Measurements from ENCODE around the gene XAF1. TPM values are rescaled to one million over a fixed set of nuclear protein-coding genes. Genes with fewer than 3 reads are reported as not detected.
A peak's percentile ranks its signal among the peaks of the same experiment; 100 is the strongest.

Gene XAF1
- polyA plus RNA-seq, 1 of the 3 experiments (the other 2 are of a cell fraction): 0.03 TPM

DNA sequence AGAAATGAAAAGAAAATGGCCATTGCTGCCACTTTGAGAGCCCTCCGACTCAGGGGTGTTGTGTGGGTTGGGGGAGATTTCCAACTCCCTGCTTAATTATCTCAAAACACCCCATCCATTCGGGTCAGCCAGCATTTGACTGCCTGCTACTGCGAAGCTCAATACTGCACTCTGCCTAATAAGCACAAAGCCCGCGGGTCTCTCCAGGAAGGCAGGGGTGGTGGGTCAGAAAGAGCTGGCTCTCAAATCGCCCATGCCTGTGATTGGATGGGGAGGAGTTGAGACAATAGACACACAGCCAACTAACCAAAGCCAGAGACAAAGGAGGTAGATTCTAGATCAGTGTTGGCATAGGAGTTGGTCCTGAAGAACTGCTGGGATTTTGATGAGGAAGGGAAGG lies 2.3 kb upstream of the XAF1 start:
- Histone ChIP-seq H3K79me2 (ENCODE audit: insufficient read depth) (no peaks in the 10 kb centered on the region), H3K4me1 (ENCODE audit: control insufficient read depth in 1 of 2, insufficient read depth in 2 of 2, low read depth in 1 of 2, low read length in 1 of 2) (peaks cover 4 to 13% of the 10 kb centered on the region in 2 experiments; a peak in 3 of 4 replicates), H3F3A (replicated peaks; ENCODE audit: insufficient read depth) (peaks cover 12% of the 10 kb centered on the region), H3K9me2 (no peaks in the 10 kb centered on the region), H3K27ac (ENCODE audit: low read depth in 2 of 2, low read length in 1 of 2) (peak overlapping the region in 1 of 2 experiments; percentile 92; a peak in 2 of 4 replicates), H3K36me3 (replicated peaks in 1 of 2; ENCODE audit: control insufficient read depth in 1 of 2, insufficient read depth in 2 of 2, low read length in 1 of 2) (no peaks in the 10 kb centered on the region), H2AFZ (ENCODE audit: low read depth) (0 out of 2 replicates have a peak overlapping the region, but pooled peaks have one; percentile 60), H3K4me2 (no peak overlapping the region), H3K9ac (peak overlapping the region; percentile 62; the same call in 1 of the 2 replicates), H3K27me3 (ENCODE audit: insufficient read depth) (no peaks in the 10 kb centered on the region), H3K9me3 (no peaks in the 10 kb centered on the region), H3K4me3 (ENCODE audit: low read depth in 2 of 2, low read length in 1 of 2) (no peak overlapping the region), H4K20me1 (ENCODE audit: insufficient read depth) (no peaks in the 10 kb centered on the region)
- DNase-seq: no peak
- ChIA-PET POLR2A (no interaction called here), CTCF (no interaction called here)
- no peak for TF ChIP-seq SIN3A (IDR thresholded peaks at IDR 0.05; ENCODE audit: borderline replicate concordance, low read depth, low read length)
- TF ChIP-seq, protein P1, sequence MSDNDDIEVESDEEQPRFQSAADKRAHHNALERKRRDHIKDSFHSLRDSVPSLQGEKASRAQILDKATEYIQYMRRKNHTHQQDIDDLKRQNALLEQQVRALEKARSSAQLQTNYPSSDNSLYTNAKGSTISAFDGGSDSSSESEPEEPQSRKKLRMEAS (IDR thresholded peaks at IDR 0.05; ENCODE audit: low read depth): no peak
- WGBS (ENCODE audit: low lambda C conversion rate): 72% methylated on average over 6 of the region's 6 CpGs

DNA sequence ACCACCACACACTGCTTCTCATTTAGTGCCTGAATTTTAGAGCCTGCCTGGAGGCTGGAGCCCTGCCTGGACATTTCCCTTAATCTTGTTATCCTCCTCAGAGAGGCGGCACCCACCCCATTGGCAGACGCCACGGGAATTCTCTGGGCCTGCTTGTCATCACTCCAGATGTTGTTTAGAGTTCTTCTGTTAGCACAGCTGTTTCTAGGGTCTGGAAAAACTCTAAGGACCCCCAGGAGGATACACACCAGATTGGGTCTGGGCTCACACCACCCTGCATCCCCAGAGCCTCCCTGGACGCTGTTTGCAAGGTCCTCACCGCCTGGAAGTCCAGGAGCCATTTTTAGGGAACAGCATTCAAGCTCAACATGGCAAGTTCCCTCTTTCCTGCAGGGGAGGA lies 565 bp upstream of the XAF1 start:
- no peaks in the 10 kb centered on the region for H3K9me3 ChIP-seq

More for the DNA sequence above, 565 bp upstream of the XAF1 start:
- no peak overlapping the region for H3K27ac ChIP-seq (ENCODE audit: low read depth in 2 of 2, low read length in 1 of 2)
- H3K27me3 ChIP-seq (ENCODE audit: insufficient read depth): no peaks in the 10 kb centered on the region
- H3K79me2 ChIP-seq (ENCODE audit: insufficient read depth): no peaks in the 10 kb centered on the region
- peak; percentile 36 for DNase-seq
- H3K36me3 ChIP-seq (replicated peaks in 1 of 2; ENCODE audit: control insufficient read depth in 1 of 2, insufficient read depth in 2 of 2, low read length in 1 of 2): no peaks in the 10 kb centered on the region
- 65% methylated on average over 5 of the region's 5 CpGs for WGBS (ENCODE audit: low lambda C conversion rate)
- H3K4me1 ChIP-seq (ENCODE audit: control insufficient read depth in 1 of 2, insufficient read depth in 2 of 2, low read depth in 1 of 2, low read length in 1 of 2): peaks cover 4 to 13% of the 10 kb centered on the region in 2 experiments; a peak in 3 of 4 replicates
- POLR2A ChIA-PET: no interaction called here
- H2AFZ ChIP-seq (ENCODE audit: low read depth): no peak overlapping the region
- H3F3A ChIP-seq (replicated peaks; ENCODE audit: insufficient read depth): peaks cover 12% of the 10 kb centered on the region
- no peak for TF ChIP-seq FOSL2 (IDR thresholded peaks at IDR 0.05; ENCODE audit: borderline replicate concordance, low read depth)
- no peak for TF ChIP-seq GATA2 (CRISPR knock-in tag; IDR thresholded peaks at IDR 0.05)
- TF ChIP-seq TCF12 (IDR thresholded peaks at IDR 0.05): no peak
- TF ChIP-seq, protein P2, sequence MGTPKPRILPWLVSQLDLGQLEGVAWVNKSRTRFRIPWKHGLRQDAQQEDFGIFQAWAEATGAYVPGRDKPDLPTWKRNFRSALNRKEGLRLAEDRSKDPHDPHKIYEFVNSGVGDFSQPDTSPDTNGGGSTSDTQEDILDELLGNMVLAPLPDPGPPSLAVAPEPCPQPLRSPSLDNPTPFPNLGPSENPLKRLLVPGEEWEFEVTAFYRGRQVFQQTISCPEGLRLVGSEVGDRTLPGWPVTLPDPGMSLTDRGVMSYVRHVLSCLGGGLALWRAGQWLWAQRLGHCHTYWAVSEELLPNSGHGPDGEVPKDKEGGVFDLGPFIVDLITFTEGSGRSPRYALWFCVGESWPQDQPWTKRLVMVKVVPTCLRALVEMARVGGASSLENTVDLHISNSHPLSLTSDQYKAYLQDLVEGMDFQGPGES (IDR thresholded peaks at IDR 0.05; ENCODE audit: low read depth, low read length): no peak
- TF ChIP-seq ELF1 (IDR thresholded peaks at IDR 0.05): no peak
- no peak for TF ChIP-seq SIN3A (IDR thresholded peaks at IDR 0.05; ENCODE audit: borderline replicate concordance, low read depth, low read length)
- TF ChIP-seq TEAD4 (IDR thresholded peaks at IDR 0.05; ENCODE audit: borderline replicate concordance, insufficient read depth): no peak
- TF ChIP-seq RAD21 (IDR thresholded peaks at IDR 0.05; ENCODE audit: low read length): no peak
- TF ChIP-seq NRF1 (IDR thresholded peaks at IDR 0.05; ENCODE audit: low read depth, low read length): no peak
- TF ChIP-seq FOXM1 (IDR thresholded peaks at IDR 0.05; ENCODE audit: low read depth): no peak
- no peak for TF ChIP-seq MXI1 (IDR thresholded peaks at IDR 0.05; ENCODE audit: low read depth, low read length)
- TF ChIP-seq, protein P3, sequence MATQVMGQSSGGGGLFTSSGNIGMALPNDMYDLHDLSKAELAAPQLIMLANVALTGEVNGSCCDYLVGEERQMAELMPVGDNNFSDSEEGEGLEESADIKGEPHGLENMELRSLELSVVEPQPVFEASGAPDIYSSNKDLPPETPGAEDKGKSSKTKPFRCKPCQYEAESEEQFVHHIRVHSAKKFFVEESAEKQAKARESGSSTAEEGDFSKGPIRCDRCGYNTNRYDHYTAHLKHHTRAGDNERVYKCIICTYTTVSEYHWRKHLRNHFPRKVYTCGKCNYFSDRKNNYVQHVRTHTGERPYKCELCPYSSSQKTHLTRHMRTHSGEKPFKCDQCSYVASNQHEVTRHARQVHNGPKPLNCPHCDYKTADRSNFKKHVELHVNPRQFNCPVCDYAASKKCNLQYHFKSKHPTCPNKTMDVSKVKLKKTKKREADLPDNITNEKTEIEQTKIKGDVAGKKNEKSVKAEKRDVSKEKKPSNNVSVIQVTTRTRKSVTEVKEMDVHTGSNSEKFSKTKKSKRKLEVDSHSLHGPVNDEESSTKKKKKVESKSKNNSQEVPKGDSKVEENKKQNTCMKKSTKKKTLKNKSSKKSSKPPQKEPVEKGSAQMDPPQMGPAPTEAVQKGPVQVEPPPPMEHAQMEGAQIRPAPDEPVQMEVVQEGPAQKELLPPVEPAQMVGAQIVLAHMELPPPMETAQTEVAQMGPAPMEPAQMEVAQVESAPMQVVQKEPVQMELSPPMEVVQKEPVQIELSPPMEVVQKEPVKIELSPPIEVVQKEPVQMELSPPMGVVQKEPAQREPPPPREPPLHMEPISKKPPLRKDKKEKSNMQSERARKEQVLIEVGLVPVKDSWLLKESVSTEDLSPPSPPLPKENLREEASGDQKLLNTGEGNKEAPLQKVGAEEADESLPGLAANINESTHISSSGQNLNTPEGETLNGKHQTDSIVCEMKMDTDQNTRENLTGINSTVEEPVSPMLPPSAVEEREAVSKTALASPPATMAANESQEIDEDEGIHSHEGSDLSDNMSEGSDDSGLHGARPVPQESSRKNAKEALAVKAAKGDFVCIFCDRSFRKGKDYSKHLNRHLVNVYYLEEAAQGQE (IDR thresholded peaks at IDR 0.05; ENCODE audit: low read depth, low read length): no peak
- no peak overlapping the region for H3K4me2 ChIP-seq
- H3K4me3 ChIP-seq (ENCODE audit: low read depth in 2 of 2, low read length in 1 of 2): no peak overlapping the region
- no peak overlapping the region for H3K9ac ChIP-seq
- no peaks in the 10 kb centered on the region for H4K20me1 ChIP-seq (ENCODE audit: insufficient read depth)
- no peaks in the 10 kb centered on the region for H3K9me2 ChIP-seq
- CTCF ChIA-PET: no interaction called here

Data from SK-N-SH (cell line).